Measurements from ENCODE around the gene TSFM.
"Not testable (repeated sequence)": the region's sequence is repeated elsewhere in the genome, so short reads cannot be mapped to it uniquely, and the experiment has no call there.

TSFM gene

DNA sequence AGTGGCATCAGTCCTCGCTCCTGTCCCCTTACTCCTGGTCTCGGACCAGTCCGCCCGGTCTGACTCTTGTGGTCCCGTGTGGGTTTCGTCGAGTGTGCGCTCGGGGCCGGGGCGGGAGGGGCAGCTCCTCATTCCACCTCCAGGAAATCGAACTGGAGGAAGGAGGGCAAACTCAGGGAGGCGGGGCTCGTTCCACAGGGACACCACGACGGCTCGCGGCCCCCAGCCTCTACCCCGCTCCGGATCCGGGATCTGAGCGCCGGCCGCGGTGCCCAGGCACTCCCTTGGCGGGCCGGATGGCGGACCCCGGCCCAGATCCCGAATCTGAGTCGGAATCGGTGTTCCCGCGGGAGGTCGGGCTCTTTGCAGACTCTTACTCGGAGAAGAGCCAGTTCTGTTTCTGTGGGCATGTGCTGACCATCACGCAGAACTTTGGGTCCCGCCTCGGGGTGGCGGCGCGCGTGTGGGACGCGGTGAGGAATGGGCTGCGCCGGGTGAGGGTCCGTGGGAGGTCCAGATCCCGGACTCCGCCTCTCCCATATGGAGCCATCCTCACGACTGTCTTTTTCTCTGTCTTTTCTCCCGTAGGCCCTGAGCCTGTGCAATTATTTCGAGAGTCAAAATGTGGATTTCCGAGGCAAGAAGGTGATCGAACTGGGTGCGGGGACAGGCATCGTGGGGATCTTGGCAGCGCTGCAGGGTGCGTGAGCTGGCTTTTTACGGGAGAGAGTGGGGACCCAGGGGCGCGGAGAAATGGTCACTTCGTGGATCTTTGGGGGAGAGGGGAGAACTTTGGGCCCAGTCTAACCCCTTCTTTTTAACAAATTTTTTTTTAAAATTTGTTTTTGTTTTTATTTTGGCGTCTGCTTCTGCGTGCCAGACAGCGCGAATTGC is 9.9 kb upstream of the TSFM start, which contains the start of gene EEF1AKMT3:
Gene EEF1AKMT3 (plus strand): TSS at position 186 of the 894 bp plus-strand sequence. CDS start 111 bp downstream, at position 297.
- in situ Hi-C loops (cut with MboI; ENCODE audit: low sequenced_read_pairs, unreplicated experiment): no loop called here
- peak; percentile 51 for DNase-seq (ENCODE audit: low spot score)
- TF ChIP-seq, protein P1, sequence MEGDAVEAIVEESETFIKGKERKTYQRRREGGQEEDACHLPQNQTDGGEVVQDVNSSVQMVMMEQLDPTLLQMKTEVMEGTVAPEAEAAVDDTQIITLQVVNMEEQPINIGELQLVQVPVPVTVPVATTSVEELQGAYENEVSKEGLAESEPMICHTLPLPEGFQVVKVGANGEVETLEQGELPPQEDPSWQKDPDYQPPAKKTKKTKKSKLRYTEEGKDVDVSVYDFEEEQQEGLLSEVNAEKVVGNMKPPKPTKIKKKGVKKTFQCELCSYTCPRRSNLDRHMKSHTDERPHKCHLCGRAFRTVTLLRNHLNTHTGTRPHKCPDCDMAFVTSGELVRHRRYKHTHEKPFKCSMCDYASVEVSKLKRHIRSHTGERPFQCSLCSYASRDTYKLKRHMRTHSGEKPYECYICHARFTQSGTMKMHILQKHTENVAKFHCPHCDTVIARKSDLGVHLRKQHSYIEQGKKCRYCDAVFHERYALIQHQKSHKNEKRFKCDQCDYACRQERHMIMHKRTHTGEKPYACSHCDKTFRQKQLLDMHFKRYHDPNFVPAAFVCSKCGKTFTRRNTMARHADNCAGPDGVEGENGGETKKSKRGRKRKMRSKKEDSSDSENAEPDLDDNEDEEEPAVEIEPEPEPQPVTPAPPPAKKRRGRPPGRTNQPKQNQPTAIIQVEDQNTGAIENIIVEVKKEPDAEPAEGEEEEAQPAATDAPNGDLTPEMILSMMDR (IDR thresholded peaks at IDR 0.05; ENCODE audit: borderline replicate concordance, control extremely low read depth, extremely low read depth, insufficient read depth, missing control alignments): no peak

DNA sequence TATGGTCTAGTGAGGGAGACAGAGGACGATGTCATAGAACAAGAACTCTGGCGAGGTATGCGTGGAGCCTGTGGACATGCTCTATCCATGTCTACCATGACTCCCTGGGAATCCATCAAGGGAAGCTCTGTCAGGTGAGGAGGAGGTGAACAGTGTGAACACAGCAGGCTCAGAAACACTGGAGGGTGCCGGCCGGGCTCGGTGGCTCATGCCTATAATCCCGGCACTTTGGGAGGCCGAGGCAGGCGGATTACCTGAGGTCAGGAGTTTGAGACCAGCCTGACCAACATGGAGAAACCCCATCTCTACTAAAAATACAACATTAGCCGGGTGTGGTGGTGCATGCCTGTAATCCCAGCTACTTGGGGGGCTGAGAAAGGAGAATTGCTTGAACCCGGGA is 8.0 kb upstream of the TSFM start:
- in situ Hi-C loops (cut with MboI; ENCODE audit: low sequenced_read_pairs, unreplicated experiment): not testable (repeated sequence)

DNA sequence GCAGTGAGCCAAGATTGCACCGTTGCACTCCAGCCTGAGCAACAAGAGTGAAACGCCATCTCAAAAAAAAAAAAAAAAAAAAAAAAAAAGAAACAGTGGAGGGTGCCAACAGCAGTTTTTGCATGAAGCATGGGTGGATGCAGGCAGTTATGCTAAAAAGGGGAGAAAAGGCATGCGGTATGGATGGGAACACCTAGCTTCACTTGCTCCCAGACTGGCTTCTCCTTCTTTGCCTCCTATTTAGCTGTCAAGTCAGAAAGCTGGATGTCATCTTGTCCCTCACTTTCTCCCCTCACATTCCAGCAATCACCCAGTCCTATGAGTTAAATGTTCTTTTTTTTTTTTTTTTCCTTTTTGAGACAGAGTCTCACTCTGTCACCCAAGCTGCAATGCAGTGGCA is 7.5 kb upstream of the TSFM start:
- DNase-seq (ENCODE audit: low spot score): no peak
- in situ Hi-C loops (cut with MboI; ENCODE audit: low sequenced_read_pairs, unreplicated experiment): no loop called here
- TF ChIP-seq, protein P1 (IDR thresholded peaks at IDR 0.05; ENCODE audit: borderline replicate concordance, control extremely low read depth, extremely low read depth, insufficient read depth, missing control alignments): no peak

More for the DNA sequence above, 8.0 kb upstream of the TSFM start:
- DNase-seq (ENCODE audit: low spot score): not testable (repeated sequence)

DNA sequence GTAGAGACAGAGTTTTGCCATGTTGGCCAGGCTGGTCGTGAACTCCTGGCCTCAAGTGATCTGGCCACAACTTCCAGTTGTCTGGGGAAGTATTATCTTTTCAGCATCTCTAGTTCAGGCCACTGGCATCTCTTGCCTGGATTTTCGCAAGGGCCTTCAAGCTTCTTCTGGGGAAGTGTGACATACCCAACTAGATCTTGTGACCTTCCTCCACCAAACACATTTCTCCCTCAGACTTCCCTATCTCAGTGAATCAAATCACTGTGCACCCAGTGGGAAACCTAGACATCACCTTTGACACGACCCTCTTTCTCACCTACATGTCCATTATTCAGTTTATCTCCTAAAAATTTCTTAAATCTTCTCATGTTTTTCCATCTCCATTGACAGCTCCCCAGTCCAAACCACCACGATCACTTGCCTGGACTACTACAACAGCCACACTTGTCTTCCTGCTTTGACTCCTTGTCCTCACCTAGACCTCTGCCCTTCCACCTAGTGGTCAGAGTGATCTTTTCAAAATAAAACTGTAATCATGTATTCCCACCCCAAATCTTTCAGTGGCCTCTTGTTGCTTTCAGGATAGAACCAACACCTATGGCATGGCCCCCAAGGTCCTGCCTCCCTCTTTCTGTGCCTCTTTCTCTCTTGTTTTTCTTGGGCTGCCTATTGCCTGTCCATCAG is 6.9 kb upstream of the TSFM start:
- TF ChIP-seq, protein P1 (IDR thresholded peaks at IDR 0.05; ENCODE audit: borderline replicate concordance, control extremely low read depth, extremely low read depth, insufficient read depth, missing control alignments): no peak
- DNase-seq (ENCODE audit: low spot score): no peak
- in situ Hi-C loops (cut with MboI; ENCODE audit: low sequenced_read_pairs, unreplicated experiment): no loop called here

DNA sequence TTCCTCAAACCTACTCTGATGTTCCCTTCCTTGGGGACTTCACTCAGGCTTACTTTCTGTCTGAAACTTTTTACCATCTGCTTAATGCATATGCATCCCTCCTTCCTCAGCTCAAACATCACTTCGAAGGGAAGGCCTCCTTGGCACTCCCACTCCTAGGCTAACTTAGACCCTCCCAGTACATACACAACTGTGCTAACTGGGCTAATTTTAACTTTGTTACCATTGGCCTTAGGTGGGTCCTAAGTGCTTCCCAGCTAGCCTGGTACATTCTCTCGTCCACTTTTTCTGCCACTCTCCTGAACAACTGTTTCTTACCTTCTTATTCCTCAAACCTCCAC is 6.4 kb upstream of the TSFM start:
- TF ChIP-seq, protein P1 (IDR thresholded peaks at IDR 0.05; ENCODE audit: borderline replicate concordance, control extremely low read depth, extremely low read depth, insufficient read depth, missing control alignments): no peak
- DNase-seq (ENCODE audit: low spot score): no peak
- in situ Hi-C loops (cut with MboI; ENCODE audit: low sequenced_read_pairs, unreplicated experiment): no loop called here

DNA sequence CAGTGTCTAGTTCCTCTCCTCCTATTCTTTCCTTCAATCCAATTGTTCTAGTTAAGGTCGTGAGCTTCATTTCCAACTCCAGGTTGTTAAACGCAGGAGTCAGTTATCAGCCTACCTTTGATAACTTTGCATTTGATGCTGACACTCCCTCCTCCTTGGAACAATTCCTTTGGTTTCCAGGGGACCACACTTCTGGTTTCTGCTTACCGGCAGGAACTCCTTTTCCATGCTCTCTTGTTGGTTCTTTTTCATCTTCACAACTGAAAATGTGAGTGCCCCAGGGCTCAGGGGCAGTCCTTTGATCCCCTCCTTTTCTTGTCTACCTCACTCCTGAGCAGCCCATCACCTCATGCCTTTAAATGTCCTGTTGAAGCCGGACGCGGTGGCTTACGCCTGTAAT is 5.2 kb upstream of the TSFM start:
- in situ Hi-C loops (cut with MboI; ENCODE audit: low sequenced_read_pairs, unreplicated experiment): no loop called here
- no peak for DNase-seq (ENCODE audit: low spot score)
- TF ChIP-seq, protein P1 (IDR thresholded peaks at IDR 0.05; ENCODE audit: borderline replicate concordance, control extremely low read depth, extremely low read depth, insufficient read depth, missing control alignments): no peak

DNA sequence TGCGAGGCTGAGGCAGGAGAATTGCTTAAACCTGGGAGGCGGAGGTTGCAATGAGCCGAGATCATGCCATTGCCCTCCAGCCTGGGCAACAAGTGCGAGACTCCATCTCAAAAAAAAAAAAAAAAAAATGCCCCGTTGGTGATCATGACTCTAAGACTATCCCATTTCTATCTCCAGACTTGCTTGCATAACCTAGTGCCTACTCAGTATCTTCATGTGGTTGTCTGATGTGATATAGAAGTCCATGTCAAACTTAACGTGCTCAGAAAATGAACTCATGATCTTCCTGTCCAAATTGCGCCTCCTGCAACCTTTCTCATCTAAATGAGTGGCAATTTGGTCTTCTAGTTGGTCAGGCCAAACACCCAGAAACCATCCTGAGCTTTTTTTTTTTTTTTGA is 4.7 kb upstream of the TSFM start:
- no peak for DNase-seq (ENCODE audit: low spot score)
- TF ChIP-seq, protein P1 (IDR thresholded peaks at IDR 0.05; ENCODE audit: borderline replicate concordance, control extremely low read depth, extremely low read depth, insufficient read depth, missing control alignments): no peak
- in situ Hi-C loops (cut with MboI; ENCODE audit: low sequenced_read_pairs, unreplicated experiment): no loop called here

All from GM13976 (cell line).